Testis (tissue), 3 donors: ENCODE data around the gene BLVRA. TPM values are rescaled to one million over a fixed set of nuclear protein-coding genes. Genes with fewer than 3 reads are reported as not detected.
"Not testable (repeated sequence)": the region's sequence is repeated elsewhere in the genome, so short reads cannot be mapped to it uniquely, and the experiment has no call there.

Source experiments
- DNase-seq: peaks from one replicate; pipeline ENCODE4 v3.0.0-alpha.2; 2019
- H3K27ac ChIP-seq, 2 donors: fragments of 200-600 bp; sonication (generic); one replicate each; pipeline ENCODE4 v1.5.1; 2019
- H3K27me3 ChIP-seq: fragments of 200-600 bp; sonication (generic); one replicate; pipeline ENCODE4 v1.5.1; 2019
- H3K36me3 ChIP-seq: fragments of 200-600 bp; sonication (generic); one replicate; pipeline ENCODE4 v1.5.1; 2017; ENCODE audit warnings: low read depth; ENCODE audit errors: missing control alignments
- H3K4me1 ChIP-seq: fragments of 200-600 bp; sonication (generic); one replicate; pipeline ENCODE4 v1.5.1; 2019
- H3K4me3 ChIP-seq, 2 donors: fragments of 200-600 bp; sonication (generic); one replicate each; pipeline ENCODE4 v1.5.1; 2017 to 2019
- H3K9me3 ChIP-seq: fragments of 200-600 bp; sonication (generic); one replicate; pipeline ENCODE4 v1.5.1; 2017
- CTCF ChIP-seq, 3 experiments: fragments of 450-650 bp in 2 of 3; fragments of 200-600 bp in 1 of 3; sonication (generic) in 1 of 3; IDR thresholded peaks; one replicate each; pipeline ENCODE4 v1.5.1; 2016 to 2019; ENCODE audit warnings: antibody characterized with exemption in 3 of 3, mild to moderate bottlenecking in 2 of 3, moderate library complexity in 1 of 3
- POLR2A ChIP-seq: fragments of 450-650 bp; IDR thresholded peaks from one replicate; pipeline ENCODE4 v1.6.1; 2017; ENCODE audit warnings: antibody characterized with exemption, mild to moderate bottlenecking, moderate library complexity
- WGBS, 2 donors: methylation state at CpG; one replicate each; pipeline ENCODE4 v1.1.5; 2018; 5-methylcytosine and 5-hydroxymethylcytosine counted together
- intact Hi-C: fragments of 100-400 bp; cut with DNase I; formaldehyde crosslinking; loops from one replicate; pipeline ENCODE4 v1.15.1; 2023; ENCODE audit warnings: low total_unique reads
- polyA plus RNA-seq: library from polyadenylated mRNA; stranded (reverse); fragments of 350-450 nt; fragmentation: Illumina TruSeq; extraction: RNeasy Lipid Tissue Mini Kit (QIAGEN cat#74804); gene quantifications from one replicate; pipeline ENCODE4 v1.2.3, GENCODE V29; 2014; ENCODE audit warnings: low read depth, low replicate concordance; ENCODE audit not compliant: insufficient read depth
- total RNA-seq, 2 donors: library from RNA; depleted of rRNA; stranded (reverse); fragments of >200 nt; gene quantifications; one replicate each; pipeline ENCODE4 v1.2.3, GENCODE V29; 2016

BLVRA gene
- total and polyA plus RNA-seq, 3 donors from 2014 or later: 16.8 to 33.7 (median 20.2) TPM

- Histone ChIP-seq H3K27me3 (no peaks in the 10 kb centered on the region), H3K36me3 (no peaks in the 10 kb centered on the region), H3K4me1 (peaks cover 5% of the 10 kb centered on the region), H3K9me3 (no peaks in the 10 kb centered on the region), H3K27ac (no peak overlapping the region), H3K4me3 (no peak overlapping the region)
- intact Hi-C loops: no loop called here
- no peak for DNase-seq
- WGBS, 2 donors: 36 to 53% methylated on average over 1 of the region's 1 CpG
- TF ChIP-seq POLR2A (no peak), CTCF (IDR thresholded peaks at IDR 0.05) (no peak)
Observed at GRCh38 chr7:43727494-43727893, 31.0 kb upstream of the BLVRA start.

DNA sequence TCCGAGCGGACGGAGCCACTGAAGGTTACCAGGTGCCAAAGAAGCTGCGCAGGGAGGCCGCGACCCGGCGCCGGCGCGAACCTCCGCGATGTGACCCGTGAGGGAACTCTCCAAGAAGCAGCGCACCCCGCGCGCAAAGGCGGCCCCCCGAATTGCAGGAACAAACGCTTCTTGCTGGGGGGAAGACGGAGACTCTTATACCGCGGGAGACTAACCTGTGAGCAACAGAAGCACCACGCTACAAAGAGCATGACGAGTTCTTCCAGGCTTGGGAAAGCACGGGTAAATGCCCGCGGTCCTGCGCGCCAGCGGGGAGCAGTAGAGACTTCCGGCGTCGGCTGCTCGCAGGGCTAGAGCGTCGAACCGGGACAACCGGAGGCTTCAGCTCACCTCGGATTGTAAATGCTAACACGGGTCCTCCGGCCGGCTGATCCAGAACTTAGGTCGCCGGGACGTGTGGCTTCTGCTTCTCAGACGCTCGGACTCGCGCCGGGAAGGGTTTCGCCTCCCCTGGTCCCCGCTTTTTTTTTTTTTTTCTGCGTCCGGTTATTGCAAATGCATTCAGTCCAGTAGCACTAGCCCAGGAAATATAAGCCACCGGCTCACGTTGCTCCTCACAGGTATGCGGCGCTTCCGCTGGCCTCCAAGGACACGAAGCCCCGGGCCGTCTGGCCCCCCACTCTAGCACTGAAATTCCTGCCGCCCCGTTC is 29.1 kb upstream of the BLVRA start, which contains the start of gene COA1:
Gene COA1 (minus strand): TSS at position 310 of the 710 bp plus-strand sequence. CDS start 80,909 bp downstream, outside the sequence.
- intact Hi-C loops: no loop called here
- Histone ChIP-seq H3K4me1 (peaks cover 5% of the 10 kb centered on the region), H3K9me3 (no peaks in the 10 kb centered on the region), H3K27me3 (no peaks in the 10 kb centered on the region), H3K27ac (peak within 1 kb of the TSS; percentile 79 to 87), H3K4me3 (peak within 1 kb of the TSS; percentile 81 to 93), H3K36me3 (no peaks in the 10 kb centered on the region)
- TF ChIP-seq CTCF (IDR thresholded peaks at IDR 0.05): no peak
- DNase-seq: peak; percentile 91
- 0 to 1% methylated on average over 46 to 61 of the region's 66 CpGs for WGBS, 2 donors

GRCh38 chr7:43729924-43730248 is 28.6 kb upstream of the BLVRA start:
- TF ChIP-seq CTCF (IDR thresholded peaks at IDR 0.05): no peak
- no peak for TF ChIP-seq POLR2A
- intact Hi-C loops: no loop called here
- Histone ChIP-seq H3K4me1 (peaks cover 5% of the 10 kb centered on the region), H3K27me3 (no peaks in the 10 kb centered on the region), H3K27ac (peak overlapping the region; percentile 79 to 87), H3K4me3 (peak overlapping the region; percentile 81 to 93), H3K9me3 (no peaks in the 10 kb centered on the region), H3K36me3 (no peaks in the 10 kb centered on the region)
- DNase-seq: no peak
- 13 to 14% methylated on average over 4 of the region's 4 CpGs for WGBS, 2 donors

DNA sequence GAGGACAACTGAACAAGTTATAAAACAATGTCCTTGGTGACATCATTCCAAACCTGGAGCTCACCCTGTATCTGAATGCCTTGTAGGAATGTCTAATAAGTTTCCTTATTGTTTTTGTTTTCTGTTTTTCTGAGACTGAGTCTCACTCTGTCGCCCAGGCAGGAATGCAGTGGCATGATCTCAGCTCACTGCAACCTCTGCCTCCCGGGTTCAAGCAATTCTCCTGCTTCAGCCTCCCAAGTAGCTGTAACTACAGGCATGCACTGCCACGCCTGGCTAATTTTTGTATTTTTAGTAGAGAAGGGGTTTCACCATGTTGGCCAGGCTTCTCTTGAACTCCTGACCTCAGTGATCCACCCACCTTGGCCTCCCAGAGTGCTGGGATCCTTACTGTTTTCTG is 27.0 kb upstream of the BLVRA start:
- intact Hi-C loops, H3K4me3 ChIP-seq, H3K27me3 ChIP-seq, H3K36me3 ChIP-seq, H3K9me3 ChIP-seq, H3K4me1 ChIP-seq, H3K27ac ChIP-seq, DNase-seq: not testable (repeated sequence)
- 73 to 80% methylated on average over 3 of the region's 3 CpGs for WGBS, 2 donors

GRCh38 chr7:43734575-43735332 is 23.7 kb upstream of the BLVRA start:
- H3K4me1 ChIP-seq, DNase-seq, H3K27ac ChIP-seq, H3K27me3 ChIP-seq, H3K36me3 ChIP-seq, H3K9me3 ChIP-seq, intact Hi-C loops, H3K4me3 ChIP-seq: not testable (repeated sequence)
- 46 to 49% methylated on average over 18 of the region's 18 CpGs for WGBS, 2 donors
